Caki2 (cell line): Measurements from ENCODE around the gene SLC29A4. TPM values are rescaled to one million over a fixed set of nuclear protein-coding genes. Genes with fewer than 3 reads are reported as not detected.
"Not testable (repeated sequence)": the region's sequence is repeated elsewhere in the genome, so short reads cannot be mapped to it uniquely, and the experiment has no call there.

Source experiments
- DNase-seq: peaks from one replicate; pipeline ENCODE4 v3.0.0-alpha.2; 2015; ENCODE audit warnings: low read depth
- in situ Hi-C: cut with HindIII; loops from 2 replicates; pipeline ENCODE4 v1.10.0; 2016; ENCODE audit warnings: low sequenced_read_pairs, low pct_unique_long_range_greater_than_20kb, mixed read lengths
- total RNA-seq: library from RNA; depleted of rRNA; stranded (reverse); fragments of >200 nt; shearing (Covaris generic); gene quantifications from 2 replicates; pipeline ENCODE4 v1.2.3, GENCODE V29; 2014; ENCODE audit warnings: low replicate concordance

The SLC29A4 gene
- total RNA-seq, 1 experiment from 2014 or later: 23.8 TPM

DNA sequence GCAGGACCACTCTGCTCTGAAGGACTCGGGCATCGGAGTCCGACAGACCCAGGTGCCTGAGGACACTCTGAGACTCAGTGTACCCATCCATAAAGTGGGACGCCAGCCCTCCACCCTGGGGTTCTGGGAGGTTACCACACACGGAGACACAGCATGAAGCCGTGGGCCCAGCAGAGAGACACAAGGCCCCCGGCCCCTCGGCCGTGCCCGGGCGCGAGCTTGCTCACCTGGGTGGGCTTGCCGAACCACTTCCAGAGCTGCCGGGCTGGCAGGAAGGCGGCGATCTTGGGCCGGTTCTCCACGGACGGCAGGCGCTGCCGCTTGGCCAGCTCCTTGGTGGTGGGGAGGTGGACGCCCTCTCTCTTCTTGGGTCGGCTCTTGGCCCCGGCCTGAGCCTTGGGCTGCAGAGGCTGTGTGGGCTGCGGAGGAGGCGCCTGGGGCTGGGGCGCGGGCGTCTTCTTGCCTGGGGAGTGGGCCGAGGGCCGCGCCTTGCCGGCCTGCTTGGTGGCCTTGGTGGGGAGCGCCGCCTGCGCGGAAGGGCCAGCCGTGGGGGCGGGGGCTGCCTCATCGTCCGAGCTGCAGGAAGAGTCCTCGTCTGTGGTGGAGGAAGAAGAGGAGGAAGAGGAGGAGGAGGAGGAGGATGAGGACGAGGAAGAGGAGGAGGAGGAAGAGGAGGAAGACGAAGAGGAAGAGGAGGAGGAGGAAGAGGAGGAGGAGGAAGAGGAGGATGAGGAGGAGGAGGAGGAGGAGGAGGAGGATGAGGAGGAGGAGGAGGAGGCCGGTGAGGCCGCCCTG, 29.7 kb downstream of the SLC29A4 start:
- in situ Hi-C loops, DNase-seq: not testable (repeated sequence)

DNA sequence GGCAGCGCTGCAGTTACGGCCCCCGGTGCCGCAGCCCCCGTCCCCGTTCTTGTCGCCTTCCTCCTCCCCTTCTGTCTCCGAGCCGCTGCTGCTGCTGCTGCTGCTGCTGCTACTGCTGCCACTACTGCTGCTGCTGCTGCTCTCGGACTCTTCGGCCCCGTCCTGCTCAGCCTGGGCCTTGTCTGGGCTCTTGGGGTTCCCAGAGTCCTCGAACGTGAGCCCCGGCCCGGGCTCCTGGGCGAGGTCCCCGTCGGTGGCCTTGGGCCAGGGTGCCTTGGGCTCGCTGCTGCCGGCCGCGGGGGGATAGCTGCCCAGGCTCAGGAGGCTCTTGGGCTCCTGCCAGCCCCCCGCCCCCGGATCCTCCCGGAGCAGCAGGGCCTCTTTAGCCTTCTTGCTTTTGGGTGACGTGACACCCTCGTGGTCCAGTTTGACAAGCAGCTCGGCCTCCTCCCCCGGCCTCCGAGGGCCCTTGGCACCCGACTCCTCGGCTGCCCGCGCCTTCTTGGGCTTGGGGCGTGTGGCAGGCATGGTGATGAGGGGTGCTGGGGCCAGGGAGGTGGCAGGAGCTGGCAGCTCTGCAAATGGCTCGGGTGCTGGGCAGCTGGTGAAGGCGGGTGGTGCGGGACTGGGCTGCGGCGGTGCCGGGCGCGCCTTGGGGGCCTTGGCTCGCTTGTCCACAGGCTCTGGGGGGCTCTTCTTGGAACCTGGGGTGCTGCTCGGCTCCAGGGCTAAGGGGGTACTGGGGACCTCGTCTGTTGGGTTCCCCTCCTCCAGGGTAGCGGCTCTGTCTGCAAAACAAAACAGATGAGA, 30.5 kb downstream of the SLC29A4 start:
- DNase-seq, in situ Hi-C loops: not testable (repeated sequence)

DNA sequence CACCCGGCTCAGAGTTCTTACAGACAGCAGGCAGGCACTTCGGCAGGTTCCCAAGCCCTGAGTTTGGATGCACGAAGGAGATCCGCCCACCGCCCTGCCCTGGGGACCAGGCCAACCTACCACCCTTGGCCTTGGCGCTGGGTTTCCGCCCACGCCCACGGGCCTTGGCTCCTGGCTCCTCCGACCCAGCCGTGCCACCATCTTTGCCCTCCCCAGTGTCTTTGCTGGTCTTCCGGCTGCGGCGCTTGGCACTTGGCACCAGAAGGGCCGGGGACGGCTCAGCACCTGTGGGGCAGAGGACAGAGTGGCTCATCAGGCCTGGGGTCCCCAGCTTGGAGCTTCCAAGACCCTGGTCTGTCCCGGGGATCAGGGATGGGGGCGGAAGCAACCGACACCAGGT, 32.1 kb downstream of the SLC29A4 start:
- in situ Hi-C loops: no loop called here
- DNase-seq: no peak

DNA sequence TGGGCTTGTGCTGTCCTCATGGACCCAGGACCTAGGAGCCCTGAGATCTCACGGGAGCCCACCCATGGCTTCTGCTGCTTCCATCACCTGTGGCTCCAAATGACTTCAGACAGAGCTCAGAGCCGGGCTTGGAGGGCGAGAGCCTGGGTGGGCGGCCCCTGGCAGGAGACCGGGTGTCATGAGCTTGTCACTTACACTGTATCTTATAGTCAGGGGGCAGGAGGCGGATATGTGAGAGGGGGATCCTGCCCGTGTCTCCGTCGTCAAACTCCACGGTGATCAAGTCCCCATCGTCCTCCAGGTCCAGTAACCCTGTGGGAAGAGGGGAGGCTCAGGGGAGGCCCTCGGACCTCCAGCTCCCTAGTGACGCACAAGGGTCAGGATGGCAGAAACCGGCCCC, 33.0 kb downstream of the SLC29A4 start:
- no peak for DNase-seq
- in situ Hi-C loops: no loop called here

DNA sequence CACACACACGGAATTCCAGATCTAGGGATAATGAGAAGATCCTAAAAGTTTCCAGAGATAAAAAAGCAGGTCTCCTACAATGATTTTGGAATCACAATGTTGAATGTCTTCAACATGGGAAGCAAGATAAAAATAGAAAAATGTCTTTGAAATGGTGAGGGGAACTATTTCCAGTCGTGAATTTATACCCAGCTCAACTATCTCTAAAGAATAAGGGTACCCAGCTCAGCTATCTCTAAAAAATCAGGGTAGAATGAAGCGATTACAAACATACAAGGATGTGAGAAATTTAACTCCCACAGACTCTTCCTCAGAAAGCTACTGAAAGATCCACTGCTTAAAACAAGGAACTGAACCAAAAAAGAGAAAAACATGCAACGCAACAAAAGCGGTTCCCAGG, 35.9 kb downstream of the SLC29A4 start:
- in situ Hi-C loops, DNase-seq: not testable (repeated sequence)

DNA sequence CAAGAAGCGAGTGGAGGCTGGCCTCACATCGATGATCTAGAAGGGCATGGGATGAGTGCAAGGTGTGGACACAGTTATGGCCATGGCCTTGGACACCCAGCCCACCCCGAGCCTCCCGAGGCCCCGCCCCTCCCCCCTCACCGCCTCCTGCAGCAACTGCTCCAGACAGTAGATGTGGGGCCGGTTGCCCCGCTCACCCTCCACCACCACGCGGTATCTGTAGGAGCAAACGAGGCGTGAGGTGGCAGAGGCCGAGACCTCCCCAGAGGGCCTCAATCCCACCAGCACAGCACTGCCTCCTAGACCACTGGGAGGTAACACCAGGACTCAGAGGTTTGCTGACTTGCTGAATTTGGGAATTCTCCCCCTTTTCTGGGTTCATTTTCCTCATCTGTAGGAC, 37.6 kb downstream of the SLC29A4 start:
- DNase-seq: no peak
- in situ Hi-C loops: no loop called here

DNA sequence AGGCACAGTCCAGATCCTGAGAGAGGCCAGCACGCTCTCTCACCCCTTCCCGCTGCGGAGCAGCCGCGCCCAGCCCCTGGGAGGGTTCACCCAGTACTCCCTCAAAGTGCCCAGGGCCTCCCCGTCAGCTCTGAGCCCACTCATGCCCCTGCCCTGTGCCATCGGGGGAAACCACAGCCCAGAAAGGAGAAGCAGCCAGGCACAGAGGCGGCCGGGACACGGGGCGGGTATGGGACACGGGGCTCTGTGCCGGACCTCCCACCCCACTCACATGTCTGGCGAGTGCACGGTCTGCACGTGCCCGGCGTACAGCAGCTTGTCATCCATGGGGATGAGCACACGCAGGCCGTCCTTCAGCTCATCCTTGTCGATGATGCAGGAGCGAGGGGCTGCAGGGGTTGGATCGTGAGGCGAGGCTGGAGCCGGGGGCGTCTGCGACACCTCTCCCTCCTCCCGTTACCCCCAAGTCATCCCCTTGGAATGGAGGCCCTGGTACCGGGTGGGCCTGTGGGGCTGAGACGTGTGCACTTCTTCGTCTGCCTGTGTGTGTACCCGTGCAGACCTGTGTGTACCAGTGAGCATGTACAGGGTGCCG, 38.2 kb downstream of the SLC29A4 start:
- in situ Hi-C loops: no loop called here
- no peak for DNase-seq

DNA sequence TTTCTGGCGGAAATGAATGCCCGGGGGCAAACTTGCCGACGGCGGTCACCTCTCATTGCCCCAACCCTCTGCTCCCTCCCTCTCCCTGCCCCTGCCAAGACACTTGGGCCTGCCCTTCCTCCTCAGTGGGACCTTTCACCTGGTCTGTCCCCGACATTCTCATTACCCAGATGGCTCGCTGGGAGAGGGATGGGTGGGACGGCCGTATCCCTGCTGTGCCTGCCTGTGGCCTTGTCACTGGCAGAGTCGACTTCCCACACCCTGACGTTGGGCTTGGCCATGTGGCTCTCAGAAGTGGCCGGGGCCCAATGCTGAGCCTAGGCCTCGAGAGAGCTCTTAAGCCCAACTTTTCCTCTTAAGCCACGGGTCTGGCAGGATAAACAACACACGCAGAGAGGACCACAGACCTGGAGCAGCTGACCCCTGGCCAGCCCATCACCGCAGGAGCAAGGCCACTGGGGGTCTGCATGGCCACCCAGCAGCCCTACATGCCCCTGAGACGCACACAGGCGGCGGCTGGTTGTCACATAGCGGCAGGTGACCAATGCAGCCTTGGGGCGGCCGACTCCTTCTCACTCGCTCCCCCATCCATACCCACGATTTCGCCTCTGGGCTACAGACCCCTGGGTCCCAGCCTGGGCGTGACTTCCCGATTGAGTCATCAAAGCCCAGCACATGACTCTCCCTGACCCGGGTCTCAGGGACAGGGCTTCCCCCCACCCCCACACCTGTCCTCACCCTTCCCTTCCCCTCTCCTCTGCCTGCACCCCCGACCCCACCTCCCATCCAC, 40.1 kb downstream of the SLC29A4 start:
- DNase-seq: no peak
- in situ Hi-C loops: no loop called here

DNA sequence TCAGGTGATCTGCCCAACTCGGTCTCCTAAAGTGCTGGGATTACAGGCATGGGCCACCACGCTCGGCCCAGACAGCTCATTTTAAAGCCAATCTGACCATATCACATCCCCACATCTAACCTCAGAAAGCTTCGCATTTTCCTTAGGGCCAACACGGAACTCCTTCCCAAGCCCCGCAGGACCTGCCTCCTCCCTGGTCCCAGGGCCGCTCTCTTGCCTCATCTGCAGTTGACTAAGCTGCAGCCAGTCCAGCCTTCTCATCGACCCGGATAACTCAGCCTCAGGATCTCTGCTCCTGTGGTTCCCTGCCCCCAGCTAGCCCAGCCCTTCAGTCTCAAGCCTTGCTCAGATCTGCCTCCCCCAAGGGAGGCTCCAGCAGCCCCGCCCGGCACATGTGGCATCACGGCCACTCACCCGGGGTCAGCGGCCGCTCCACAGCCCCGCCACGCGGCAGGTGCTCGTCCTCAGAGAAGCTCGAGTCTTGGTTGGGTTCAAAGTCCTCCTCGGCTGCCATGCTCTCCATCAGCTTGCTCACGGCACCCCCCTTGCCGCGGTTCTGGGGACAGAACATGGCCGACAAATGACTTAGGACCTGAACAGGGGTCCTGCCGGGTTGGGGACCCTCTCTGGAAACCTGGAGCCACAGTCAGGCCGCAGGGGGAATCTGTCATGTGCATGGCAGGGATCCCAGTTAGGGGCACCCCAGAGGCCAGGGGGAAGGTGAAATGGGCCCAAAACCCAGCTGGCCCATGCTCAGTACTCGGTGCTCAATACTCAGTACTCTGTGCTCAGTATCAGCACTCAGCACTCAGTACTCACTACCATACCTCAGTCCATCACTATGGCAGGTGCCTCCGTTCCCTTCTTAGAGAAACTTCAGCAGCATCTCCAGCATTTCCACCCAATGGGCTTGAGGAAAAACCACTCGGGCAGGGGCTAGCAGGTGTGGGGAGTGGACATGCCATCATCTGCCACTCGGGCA, 41.3 kb downstream of the SLC29A4 start:
- DNase-seq, in situ Hi-C loops: not testable (repeated sequence)

DNA sequence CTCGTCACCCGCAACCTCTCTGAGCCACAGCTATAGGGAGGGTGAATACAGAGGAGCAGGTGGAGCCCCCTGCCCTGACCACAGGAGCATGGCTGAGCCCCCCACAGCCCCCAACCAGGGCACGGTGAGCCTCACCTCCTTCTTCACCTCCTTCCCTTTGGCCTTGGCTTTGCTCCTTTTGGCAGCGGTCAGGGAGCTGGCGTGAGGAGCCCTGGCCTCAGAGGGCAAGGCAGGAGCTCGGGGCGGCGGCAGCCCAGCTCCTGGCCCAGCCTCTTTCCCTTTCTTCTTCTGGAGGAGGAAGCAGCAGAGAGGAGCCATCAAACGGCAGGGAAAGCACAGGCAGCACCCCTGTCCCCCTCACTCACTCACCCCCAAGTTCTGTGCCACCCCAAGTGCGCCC, 42.2 kb downstream of the SLC29A4 start:
- DNase-seq: no peak
- in situ Hi-C loops: no loop called here

DNA sequence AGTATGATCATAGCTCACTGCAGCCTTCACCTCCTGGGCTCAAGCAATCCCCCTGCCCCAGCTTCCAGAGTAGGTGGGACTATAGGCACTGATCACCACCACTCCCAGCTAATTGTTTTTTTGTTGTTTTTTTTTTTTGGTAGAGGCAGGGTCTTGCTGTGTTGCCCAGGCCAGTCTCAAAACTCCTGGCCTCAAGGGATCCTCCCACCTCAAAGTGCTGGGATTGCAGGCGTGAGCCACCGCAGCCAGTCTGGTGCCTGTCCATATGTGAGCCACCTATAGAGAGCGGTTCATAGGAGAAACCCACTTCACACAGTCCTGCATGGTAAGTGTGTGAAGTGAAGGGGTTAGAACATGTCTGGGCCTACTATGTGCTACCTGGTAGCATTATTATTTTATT, 47.5 kb downstream of the SLC29A4 start:
- in situ Hi-C loops: no loop called here
- DNase-seq: no peak

DNA sequence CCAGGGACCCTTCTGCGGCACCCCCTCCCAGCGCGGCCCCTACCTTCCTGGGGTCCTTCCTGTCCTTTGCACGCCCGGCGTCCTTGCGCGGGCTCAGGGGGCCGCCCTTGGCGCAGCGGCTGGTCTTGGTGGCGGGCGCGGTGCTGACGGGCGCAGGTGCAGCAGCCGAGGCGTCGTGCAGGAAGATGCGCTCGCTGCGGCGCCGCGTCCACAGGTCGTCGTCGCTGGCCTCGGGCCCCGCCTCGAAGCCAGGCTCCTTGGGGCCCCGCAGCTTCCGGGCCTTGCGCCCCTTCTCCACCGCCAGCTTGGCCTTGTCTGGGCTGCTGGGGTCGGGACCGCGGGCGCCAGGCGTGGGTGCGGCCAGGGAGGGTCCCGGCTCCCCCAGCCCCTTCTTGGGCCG, 49.8 kb downstream of the SLC29A4 start:
- no peak for DNase-seq

DNA sequence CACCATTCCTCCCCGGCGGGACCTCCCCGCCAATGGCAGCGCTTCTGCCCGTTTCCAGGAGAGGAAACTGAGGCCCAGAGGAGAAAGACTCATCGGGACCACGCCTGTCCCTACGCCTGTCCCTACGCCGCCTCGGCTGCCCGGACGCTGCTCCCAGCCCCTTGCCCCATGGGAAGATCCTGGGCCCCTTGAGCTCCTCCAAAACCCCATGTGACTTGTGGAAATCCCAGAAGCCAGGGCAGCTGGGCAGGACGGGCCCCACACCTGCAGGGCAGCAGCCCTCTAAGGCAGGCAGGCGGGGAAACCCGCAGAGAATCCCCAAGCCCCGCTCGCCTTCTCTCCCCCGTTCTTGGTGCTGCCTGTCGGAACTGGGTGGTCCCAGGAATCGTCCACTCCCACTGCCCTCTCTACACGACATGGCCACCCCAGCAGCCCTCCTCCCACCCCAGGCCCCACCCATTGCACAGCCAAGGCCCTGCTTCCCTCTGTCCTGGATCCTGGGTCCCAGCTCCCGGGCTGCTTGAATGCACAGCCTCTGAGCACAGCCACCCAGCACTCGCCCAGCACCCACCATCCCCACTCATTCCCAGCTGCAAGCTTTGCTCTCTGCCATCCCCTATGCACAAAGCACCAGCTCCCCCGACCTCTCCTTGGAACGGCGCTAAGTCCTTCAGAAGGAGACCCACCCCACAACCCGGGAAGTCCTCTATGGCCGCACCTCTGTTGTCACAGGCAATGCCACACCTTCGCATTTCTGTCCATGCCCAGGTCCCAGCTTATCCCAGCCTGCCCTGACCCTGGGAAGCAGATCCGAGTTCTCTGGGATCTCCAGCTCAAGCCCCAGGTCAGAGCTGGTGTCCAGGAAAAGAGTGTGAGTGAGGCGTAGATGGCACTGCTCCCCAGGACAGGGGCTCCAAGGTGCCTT, 50.6 kb downstream of the SLC29A4 start:
- in situ Hi-C loops: no loop called here
- no peak for DNase-seq

More for the DNA sequence above, 49.8 kb downstream of the SLC29A4 start:
- in situ Hi-C loops: no loop called here

DNA sequence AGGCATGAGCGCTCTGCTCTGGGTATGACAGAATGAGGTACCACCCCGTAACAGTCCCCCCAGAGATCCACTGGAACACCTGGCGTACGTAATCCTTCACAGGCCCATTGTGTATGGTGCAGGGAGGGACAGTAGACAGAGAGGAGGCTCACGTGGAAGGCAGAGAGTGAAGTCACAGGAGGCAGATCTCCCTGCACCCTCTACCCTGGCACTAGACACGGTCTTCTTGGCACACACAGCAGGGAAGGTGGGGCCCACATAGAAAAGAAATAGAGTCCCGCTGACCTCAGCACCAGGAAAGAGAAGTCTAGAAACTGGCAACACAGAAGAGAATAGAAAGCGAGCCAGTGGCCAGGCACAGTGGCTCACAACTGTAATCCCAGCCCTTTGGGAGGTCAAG, 51.9 kb downstream of the SLC29A4 start:
- DNase-seq: no peak
- in situ Hi-C loops: no loop called here

DNA sequence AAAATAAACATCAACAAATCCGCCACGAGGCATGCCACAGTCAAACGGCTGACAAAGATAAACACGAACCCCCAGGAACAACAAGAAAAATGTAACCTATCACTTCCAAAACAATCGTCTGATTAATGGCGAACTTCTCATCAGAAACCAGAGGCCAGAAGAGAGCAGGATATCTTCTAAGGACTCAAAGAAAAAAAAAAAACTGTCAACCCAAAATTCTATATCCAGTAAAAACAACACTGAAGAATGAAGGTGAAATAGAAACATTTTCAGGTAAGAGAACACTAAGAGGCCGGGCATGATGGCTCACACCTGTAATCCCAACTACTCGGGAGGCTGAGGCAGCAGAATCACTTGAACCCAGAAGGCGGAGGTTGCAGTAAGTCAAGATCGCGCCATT, 54.3 kb downstream of the SLC29A4 start:
- in situ Hi-C loops: no loop called here
- no peak for DNase-seq

DNA sequence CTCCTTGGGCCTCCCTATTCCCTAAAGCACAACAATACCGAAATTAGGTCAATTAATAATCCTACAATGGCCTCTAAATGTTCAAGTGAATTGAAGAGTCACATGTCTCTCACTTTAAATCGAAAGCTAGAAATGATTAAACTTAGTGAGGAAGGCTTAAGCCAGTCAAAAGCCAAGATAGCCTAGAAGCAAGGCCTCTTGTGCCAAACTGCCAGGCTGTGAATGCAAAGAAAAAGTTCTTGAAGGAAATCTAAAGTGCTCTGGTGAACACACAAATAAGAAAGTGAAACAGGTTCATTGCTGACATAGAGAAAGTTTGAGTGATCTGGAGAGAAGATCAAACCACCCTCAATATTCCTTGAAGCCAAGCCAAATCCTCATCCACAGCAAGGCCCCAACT, 57.2 kb downstream of the SLC29A4 start:
- in situ Hi-C loops: no loop called here
- no peak for DNase-seq
